ENCODE results near the gene VAT1. TPM values are rescaled to one million over a fixed set of nuclear protein-coding genes. Genes with fewer than 3 reads are reported as not detected.

VAT1 gene
- total and polyA plus RNA-seq, 2 of the 13 experiments (the other 11 are each of a cell fraction or from before 2014, with no cell fraction given), result 143 to 205 TPM

DNA sequence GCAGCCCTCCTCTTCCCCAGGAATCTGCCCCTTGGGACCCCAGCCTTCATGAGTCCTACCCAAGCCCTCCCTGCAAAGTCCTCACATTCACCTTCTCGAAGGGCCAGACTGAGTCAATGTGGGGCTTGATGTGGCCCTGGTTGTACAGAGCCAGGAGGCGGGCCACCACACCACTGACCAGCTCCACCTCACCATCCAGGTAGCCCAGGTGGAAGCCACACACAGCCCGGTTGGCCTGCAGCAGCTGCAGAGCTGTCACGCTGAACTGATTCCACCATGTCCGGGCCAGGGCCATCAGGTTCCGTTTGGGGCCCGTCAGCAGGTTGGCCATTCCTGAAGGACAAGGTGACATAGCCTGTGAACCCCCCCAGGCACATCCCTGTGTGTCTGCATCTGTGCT, 6.0 kb downstream of the VAT1 start:
- WGBS (ENCODE audit: low lambda C conversion rate), result 92% methylated on average over 6 of the region's 7 CpGs
- no TSS peak for BruUV-seq (replicated peaks)
- CTCF ChIA-PET (ENCODE audit: low intra/inter-chr PET ratio, low total read pairs), result no interaction called here
- Histone ChIP-seq H3K4me3 (replicated peaks in 1 of 3; ENCODE audit: insufficient read depth in 1 of 3, low read depth in 2 of 3, low read length in 3 of 3) (no peak overlapping the region), H3K27me3 (ENCODE audit: control insufficient read depth in 1 of 2, insufficient read depth in 2 of 2, low read length in 2 of 2) (no peaks in the 10 kb centered on the region), H3K9me3 (ENCODE audit: low read length) (no peaks in the 10 kb centered on the region), H3K79me2 (ENCODE audit: insufficient read depth, low read length) (peaks cover 20% of the 10 kb centered on the region), H2AFZ (ENCODE audit: low read length) (no peak overlapping the region), H4K20me1 (ENCODE audit: insufficient read depth, low read length) (no peaks in the 10 kb centered on the region), H3K36me3 (replicated peaks in 1 of 2; ENCODE audit: control insufficient read depth in 1 of 2, insufficient read depth in 2 of 2, low read length in 2 of 2) (peaks cover 31 to 66% of the 10 kb centered on the region in 2 experiments), H3K4me1 (ENCODE audit: insufficient read depth, low read length) (peaks cover 70% of the 10 kb centered on the region), H3K4me2 (ENCODE audit: low read depth, low read length) (no peak overlapping the region), H3K27ac (ENCODE audit: extremely low read length, insufficient read depth, low read length) (no peak overlapping the region), H3K9ac (ENCODE audit: insufficient read depth, low read depth, low read length) (no peak overlapping the region)
- DNase-seq (ENCODE audit: low spot score) (no peak), FAIRE-seq (no peak), ATAC-seq (no peak)
- in situ Hi-C loops (cut with HindIII; ENCODE audit: extremely low pct_ligation_motif_present, low pct_unique_long_range_greater_than_20kb) (no loop called here), intact Hi-C loops (cut with micrococcal nuclease; ENCODE audit: unreplicated experiment) (no loop called here)
- POLR2A ChIA-PET, result interaction anchor here (1.3 to 2.0 kb wide), 3 partner anchors 10 to 300 kb away, joined by 3 to 10 read pairs (median 6); partner anchors contain the start of genes IFI35 and RPL27
- TF ChIP-seq PAF1 (CRISPR knock-in tag; IDR thresholded peaks at IDR 0.05) (0 out of 2 replicates have a peak, but pooled peaks have one; percentile 9), HNRNPH1 (optimal IDR thresholded peaks at IDR 0.05; ENCODE audit: low read depth, low read length) (peak; percentile 19), POLR2AphosphoS5 (IDR thresholded peaks at IDR 0.05; ENCODE audit: low read depth, low read length) (0 out of 2 replicates have a peak, but pooled peaks have one; percentile 3), ZZZ3 (CRISPR knock-in tag; IDR thresholded peaks at IDR 0.05; ENCODE audit: borderline replicate concordance) (no peak), BRD4 (CRISPR knock-in tag; IDR thresholded peaks at IDR 0.05) (0 out of 2 replicates have a peak, but pooled peaks have one; percentile 30), SUZ12 (IDR thresholded peaks at IDR 0.05; ENCODE audit: low read depth, low read length) (no peak), FOXM1 (CRISPR knock-in tag; IDR thresholded peaks at IDR 0.05) (peak; percentile 56; the same call in 1 of the 2 replicates), AGO2 (optimal IDR thresholded peaks at IDR 0.05; ENCODE audit: low read depth, low read length) (peak; percentile 78), SALL2 (CRISPR knock-in tag; IDR thresholded peaks at IDR 0.05) (0 out of 2 replicates have a peak, but pooled peaks have one; percentile 38), ZSCAN29 (CRISPR knock-in tag; conservative IDR thresholded peaks at IDR 0.05) (no peak)
- TF ChIP-seq, protein P1, sequence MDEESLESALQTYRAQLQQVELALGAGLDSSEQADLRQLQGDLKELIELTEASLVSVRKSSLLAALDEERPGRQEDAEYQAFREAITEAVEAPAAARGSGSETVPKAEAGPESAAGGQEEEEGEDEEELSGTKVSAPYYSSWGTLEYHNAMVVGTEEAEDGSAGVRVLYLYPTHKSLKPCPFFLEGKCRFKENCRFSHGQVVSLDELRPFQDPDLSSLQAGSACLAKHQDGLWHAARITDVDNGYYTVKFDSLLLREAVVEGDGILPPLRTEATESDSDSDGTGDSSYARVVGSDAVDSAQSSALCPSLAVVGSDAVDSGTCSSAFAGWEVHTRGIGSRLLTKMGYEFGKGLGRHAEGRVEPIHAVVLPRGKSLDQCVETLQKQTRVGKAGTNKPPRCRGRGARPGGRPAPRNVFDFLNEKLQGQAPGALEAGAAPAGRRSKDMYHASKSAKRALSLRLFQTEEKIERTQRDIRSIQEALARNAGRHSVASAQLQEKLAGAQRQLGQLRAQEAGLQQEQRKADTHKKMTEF (CRISPR knock-in tag; IDR thresholded peaks at IDR 0.05), result no peak
